SJCRH30 (cell line): ENCODE data around the gene CREB1. TPM values are rescaled to one million over a fixed set of nuclear protein-coding genes. Genes with fewer than 3 reads are reported as not detected.

ENCODE experiments used
- DNase-seq, 2 experiments: peaks; one replicate each; pipeline ENCODE4 v3.0.0-alpha.2; 2015 to 2020
- H3K27ac ChIP-seq: fragments of 250-450 bp; sonication (Bioruptor Pico); 2 replicates; pipeline ENCODE4 v1.5.1; 2020; ENCODE audit warnings: mild to moderate bottlenecking, moderate library complexity
- H3K27me3 ChIP-seq: fragments of 250-450 bp; sonication (Bioruptor Pico); 2 replicates; pipeline ENCODE4 v1.5.1; 2020; ENCODE audit warnings: mild to moderate bottlenecking, moderate library complexity
- H3K36me3 ChIP-seq: fragments of 250-450 bp; sonication (Bioruptor Pico); 2 replicates; pipeline ENCODE4 v1.5.1; 2020; ENCODE audit warnings: mild to moderate bottlenecking, moderate library complexity
- H3K4me1 ChIP-seq: fragments of 250-450 bp; sonication (Bioruptor Pico); 2 replicates; pipeline ENCODE4 v1.5.1; 2020; ENCODE audit warnings: mild to moderate bottlenecking, moderate library complexity
- H3K4me3 ChIP-seq: fragments of 250-450 bp; sonication (Bioruptor Pico); 2 replicates; pipeline ENCODE4 v1.5.1; 2020; ENCODE audit warnings: mild to moderate bottlenecking, moderate library complexity
- H3K9me3 ChIP-seq: fragments of 250-450 bp; sonication (Bioruptor Pico); replicated peaks from 2 replicates; pipeline ENCODE4 v1.5.1; 2020; ENCODE audit warnings: mild to moderate bottlenecking, moderate library complexity
- total RNA-seq: library from RNA; depleted of rRNA; stranded (reverse); fragments of >200 nt; shearing (Covaris generic); gene quantifications from 2 replicates; pipeline ENCODE4 v1.2.3, GENCODE V29; 2014

Gene CREB1
- total RNA-seq, 1 experiment from 2014 or later: 37.9 TPM

- Histone ChIP-seq H3K27ac (no peak overlapping the region), H3K27me3 (no peaks in the 10 kb centered on the region), H3K36me3 (peaks cover 19% of the 10 kb centered on the region; the same call in 1 of the 2 replicates), H3K4me3 (no peak overlapping the region), H3K4me1 (no peaks in the 10 kb centered on the region; the same call in 1 of the 2 replicates), H3K9me3 (no peaks in the 10 kb centered on the region)
- no peak for DNase-seq
Measured at GRCh38 chr2:207546822-207547221, 17.1 kb downstream of the CREB1 start.

- Histone ChIP-seq H3K27me3 (no peaks in the 10 kb centered on the region), H3K36me3 (peaks cover 12% of the 10 kb centered on the region; the same call in 1 of the 2 replicates), H3K9me3 (no peaks in the 10 kb centered on the region), H3K27ac (no peak overlapping the region), H3K4me3 (no peak overlapping the region), H3K4me1 (no peaks in the 10 kb centered on the region; the same call in 1 of the 2 replicates)
- DNase-seq: no peak
Measured at GRCh38 chr2:207549145-207549544, 19.4 kb downstream of the CREB1 start.

GRCh38 chr2:207558079-207558491, 28.3 kb downstream of the CREB1 start:
- no peaks in the 10 kb centered on the region for H3K27me3 ChIP-seq
- peaks cover 42% of the 10 kb centered on the region for H3K36me3 ChIP-seq
- H3K27ac ChIP-seq: no peak overlapping the region
- no peak for DNase-seq
- H3K4me3 ChIP-seq: no peak overlapping the region
- H3K9me3 ChIP-seq: no peaks in the 10 kb centered on the region
- no peaks in the 10 kb centered on the region for H3K4me1 ChIP-seq

- no peaks in the 10 kb centered on the region for H3K4me1 ChIP-seq
- no peak for DNase-seq
- no peaks in the 10 kb centered on the region for H3K27me3 ChIP-seq
- no peaks in the 10 kb centered on the region for H3K9me3 ChIP-seq
- peaks cover 41% of the 10 kb centered on the region for H3K36me3 ChIP-seq
- H3K27ac ChIP-seq: no peak overlapping the region
- no peak overlapping the region for H3K4me3 ChIP-seq
Measured at GRCh38 chr2:207561386-207562080, 31.8 kb downstream of the CREB1 start.

GRCh38 chr2:207565736-207566500, 36.2 kb downstream of the CREB1 start:
- peaks cover 46% of the 10 kb centered on the region for H3K36me3 ChIP-seq
- DNase-seq: no peak
- no peak overlapping the region for H3K4me3 ChIP-seq
- H3K9me3 ChIP-seq: no peaks in the 10 kb centered on the region
- H3K27ac ChIP-seq: no peak overlapping the region
- H3K4me1 ChIP-seq: no peaks in the 10 kb centered on the region
- H3K27me3 ChIP-seq: no peaks in the 10 kb centered on the region

GRCh38 chr2:207567671-207568070, 37.9 kb downstream of the CREB1 start:
- Histone ChIP-seq H3K36me3 (peaks cover 44% of the 10 kb centered on the region), H3K4me1 (no peaks in the 10 kb centered on the region), H3K9me3 (no peaks in the 10 kb centered on the region), H3K4me3 (no peak overlapping the region), H3K27ac (no peak overlapping the region), H3K27me3 (no peaks in the 10 kb centered on the region)
- DNase-seq: no peak

GRCh38 chr2:207571370-207571769, 41.6 kb downstream of the CREB1 start:
- no peak overlapping the region for H3K27ac ChIP-seq
- no peak for DNase-seq
- H3K4me3 ChIP-seq: no peak overlapping the region
- peaks cover 64% of the 10 kb centered on the region for H3K36me3 ChIP-seq
- H3K27me3 ChIP-seq: no peaks in the 10 kb centered on the region
- no peaks in the 10 kb centered on the region for H3K9me3 ChIP-seq
- peaks cover 2% of the 10 kb centered on the region; the same call in 1 of the 2 replicates for H3K4me1 ChIP-seq

- DNase-seq: no peak
- H3K4me1 ChIP-seq: no peaks in the 10 kb centered on the region
- H3K27ac ChIP-seq: no peak overlapping the region
- H3K36me3 ChIP-seq: peaks cover 70% of the 10 kb centered on the region
- H3K27me3 ChIP-seq: no peaks in the 10 kb centered on the region
- no peak overlapping the region for H3K4me3 ChIP-seq
- no peaks in the 10 kb centered on the region for H3K9me3 ChIP-seq
Measured at GRCh38 chr2:207584952-207585351, 55.2 kb downstream of the CREB1 start.

GRCh38 chr2:207587305-207587704, 57.5 kb downstream of the CREB1 start:
- DNase-seq: no peak
- Histone ChIP-seq H3K36me3 (peaks cover 61% of the 10 kb centered on the region), H3K27me3 (no peaks in the 10 kb centered on the region), H3K9me3 (0 out of 2 replicates have a peak, but pooled peaks cover 2% of the 10 kb centered on the region), H3K4me1 (no peaks in the 10 kb centered on the region), H3K4me3 (no peak overlapping the region), H3K27ac (no peak overlapping the region)

GRCh38 chr2:207589143-207589542, 59.4 kb downstream of the CREB1 start:
- Histone ChIP-seq H3K9me3 (0 out of 2 replicates have a peak, but pooled peaks cover 5% of the 10 kb centered on the region), H3K4me1 (no peaks in the 10 kb centered on the region), H3K27ac (no peak overlapping the region), H3K36me3 (peaks cover 63% of the 10 kb centered on the region), H3K4me3 (no peak overlapping the region), H3K27me3 (no peaks in the 10 kb centered on the region)
- DNase-seq: no peak

GRCh38 chr2:207593277-207593676, 63.5 kb downstream of the CREB1 start:
- H3K9me3 ChIP-seq: 0 out of 2 replicates have a peak, but pooled peaks cover 5% of the 10 kb centered on the region
- H3K4me3 ChIP-seq: no peak overlapping the region
- H3K36me3 ChIP-seq: peaks cover 48% of the 10 kb centered on the region
- no peak overlapping the region for H3K27ac ChIP-seq
- no peaks in the 10 kb centered on the region for H3K4me1 ChIP-seq
- H3K27me3 ChIP-seq: no peaks in the 10 kb centered on the region
- no peak for DNase-seq

GRCh38 chr2:207594264-207594663, 64.5 kb downstream of the CREB1 start:
- no peaks in the 10 kb centered on the region for H3K4me1 ChIP-seq
- no peak overlapping the region for H3K4me3 ChIP-seq
- no peak overlapping the region for H3K27ac ChIP-seq
- no peaks in the 10 kb centered on the region for H3K27me3 ChIP-seq
- 0 out of 2 replicates have a peak, but pooled peaks cover 5% of the 10 kb centered on the region for H3K9me3 ChIP-seq
- peaks cover 45% of the 10 kb centered on the region for H3K36me3 ChIP-seq
- DNase-seq: no peak

GRCh38 chr2:207594731-207595130, 65.0 kb downstream of the CREB1 start:
- no peak for DNase-seq
- Histone ChIP-seq H3K36me3 (peaks cover 44% of the 10 kb centered on the region), H3K9me3 (0 out of 2 replicates have a peak, but pooled peaks cover 5% of the 10 kb centered on the region)

GRCh38 chr2:207599636-207600035, 69.9 kb downstream of the CREB1 start:
- Histone ChIP-seq H3K4me1 (no peaks in the 10 kb centered on the region), H3K9me3 (no peaks in the 10 kb centered on the region), H3K36me3 (peaks cover 20% of the 10 kb centered on the region), H3K27ac (no peak overlapping the region), H3K27me3 (no peaks in the 10 kb centered on the region), H3K4me3 (no peak overlapping the region)
- DNase-seq: no peak

More at GRCh38 chr2:207594731-207595130, 65.0 kb downstream of the CREB1 start:
- Histone ChIP-seq H3K4me1 (no peaks in the 10 kb centered on the region), H3K27ac (no peak overlapping the region), H3K27me3 (no peaks in the 10 kb centered on the region), H3K4me3 (no peak overlapping the region)

- Histone ChIP-seq H3K27me3 (no peaks in the 10 kb centered on the region), H3K9me3 (no peaks in the 10 kb centered on the region), H3K4me3 (no peak overlapping the region), H3K4me1 (no peaks in the 10 kb centered on the region), H3K36me3 (peaks cover 20% of the 10 kb centered on the region), H3K27ac (no peak overlapping the region)
- DNase-seq: no peak
Measured at GRCh38 chr2:207600231-207600630, 70.5 kb downstream of the CREB1 start.
